ENCODE results near the gene NFE2L2. TPM values are rescaled to one million over a fixed set of nuclear protein-coding genes. Genes with fewer than 3 reads are reported as not detected.

Gene NFE2L2
- total and polyA plus RNA-seq, 2 donors (not counting 1 experiment from before 2014, with no cell fraction given), result 16.8 to 93.6 TPM

- Mint-ChIP-seq H3K4me1 (peaks cover 3% of the 10 kb centered on the region), H3K9me3 (ENCODE audit: insufficient read depth) (no peaks in the 10 kb centered on the region), H3K4me3 (no peak overlapping the region), H3K27me3 (no peaks in the 10 kb centered on the region), H3K27ac (no peak overlapping the region)
- WGBS (ENCODE audit: insufficient coverage), result no CpG with 5 or more reads among the region's 1 CpG
- Histone ChIP-seq H3K4me2 (replicated peaks; ENCODE audit: low read depth, low read length, poor library complexity, severe bottlenecking) (no peak overlapping the region), H3K27ac (ENCODE audit: low read length in 2 of 2) (no peak overlapping the region), H3K9ac (ENCODE audit: low read length) (no peak overlapping the region), H2AFZ (ENCODE audit: insufficient read depth, low read depth, low read length, poor library complexity, severe bottlenecking) (no peak overlapping the region), H4K20me1 (ENCODE audit: control insufficient read depth, insufficient read depth, low read length, poor library complexity, severe bottlenecking) (no peaks in the 10 kb centered on the region), H3K79me2 (ENCODE audit: control insufficient read depth, insufficient read depth, low read length) (peaks cover 7% of the 10 kb centered on the region), H3K9me3 (ENCODE audit: control extremely low read depth in 1 of 3, control insufficient read depth in 2 of 3, insufficient read depth in 1 of 3, low read length in 2 of 3) (no peaks in the 10 kb centered on the region), H3K36me3 (replicated peaks in 1 of 2; ENCODE audit: control extremely low read depth in 1 of 2, control insufficient read depth in 1 of 2, extremely low read depth in 1 of 2, insufficient read depth in 2 of 2, low read length in 1 of 2) (no peaks in the 10 kb centered on the region), H3K27me3 (replicated peaks in 1 of 4; ENCODE audit: control extremely low read depth in 1 of 4, control insufficient read depth in 3 of 4, insufficient read depth in 4 of 4, low read length in 3 of 4) (no peaks in the 10 kb centered on the region), H3K4me1 (ENCODE audit: control insufficient read depth in 2 of 2, insufficient read depth in 2 of 2, low read length in 2 of 2) (no peaks in the 10 kb centered on the region), H3K4me3 (ENCODE audit: control extremely low read depth in 1 of 5, extremely low read depth in 1 of 5, insufficient read depth in 1 of 5, low read depth in 2 of 5, low read length in 4 of 5) (no peak overlapping the region)
- DNase-seq (no peak), ATAC-seq (ENCODE audit: low read depth) (no peak)
- POLR2A ChIA-PET, result no interaction called here
- TF ChIP-seq CTCF (IDR thresholded peaks at IDR 0.05) (no peak), EZH2 (IDR thresholded peaks at IDR 0.05; ENCODE audit: borderline replicate concordance, insufficient read depth, low read depth, low read length, poor library complexity, severe bottlenecking) (no peak)
- intact Hi-C loops (cut with micrococcal nuclease), result no loop called here
- CTCF ChIA-PET, result interaction anchor here (0.7 to 4.2 kb wide), 5 partner anchors 8 to 58 kb away, joined by 3 to 15 read pairs (median 4); partner anchors contain the start of gene NFE2L2
Measured at GRCh38 chr2:177271981-177272666, 7.6 kb upstream of the NFE2L2 start.

GRCh38 chr2:177270531-177270930 is 6.0 kb upstream of the NFE2L2 start:
- Histone ChIP-seq H3K9ac (ENCODE audit: low read length) (no peak overlapping the region), H3K36me3 (replicated peaks in 1 of 2; ENCODE audit: control extremely low read depth in 1 of 2, control insufficient read depth in 1 of 2, extremely low read depth in 1 of 2, insufficient read depth in 2 of 2, low read length in 1 of 2) (no peaks in the 10 kb centered on the region), H3K9me3 (ENCODE audit: control extremely low read depth in 1 of 3, control insufficient read depth in 2 of 3, insufficient read depth in 1 of 3, low read length in 2 of 3) (no peaks in the 10 kb centered on the region), H3K79me2 (ENCODE audit: control insufficient read depth, insufficient read depth, low read length) (peaks cover 7% of the 10 kb centered on the region), H3K27ac (ENCODE audit: low read length in 2 of 2) (no peak overlapping the region), H2AFZ (ENCODE audit: insufficient read depth, low read depth, low read length, poor library complexity, severe bottlenecking) (no peak overlapping the region), H3K4me1 (ENCODE audit: control insufficient read depth in 2 of 2, insufficient read depth in 2 of 2, low read length in 2 of 2) (peaks cover 11% of the 10 kb centered on the region in 2 donors), H3K27me3 (replicated peaks in 1 of 4; ENCODE audit: control extremely low read depth in 1 of 4, control insufficient read depth in 3 of 4, insufficient read depth in 4 of 4, low read length in 3 of 4) (no peaks in the 10 kb centered on the region), H3K4me2 (replicated peaks; ENCODE audit: low read depth, low read length, poor library complexity, severe bottlenecking) (no peak overlapping the region), H3K4me3 (ENCODE audit: control extremely low read depth in 1 of 5, extremely low read depth in 1 of 5, insufficient read depth in 1 of 5, low read depth in 2 of 5, low read length in 4 of 5) (no peak overlapping the region), H4K20me1 (ENCODE audit: control insufficient read depth, insufficient read depth, low read length, poor library complexity, severe bottlenecking) (no peaks in the 10 kb centered on the region)
- ChIA-PET CTCF (no interaction called here), POLR2A (no interaction called here)
- Mint-ChIP-seq H3K27me3 (no peaks in the 10 kb centered on the region), H3K4me3 (no peak overlapping the region), H3K27ac (no peak overlapping the region), H3K4me1 (peaks cover 17% of the 10 kb centered on the region), H3K9me3 (ENCODE audit: insufficient read depth) (no peaks in the 10 kb centered on the region)
- intact Hi-C loops (cut with micrococcal nuclease), result no loop called here
- DNase-seq (no peak), ATAC-seq (ENCODE audit: low read depth) (no peak)
- TF ChIP-seq EZH2 (IDR thresholded peaks at IDR 0.05; ENCODE audit: borderline replicate concordance, insufficient read depth, low read depth, low read length, poor library complexity, severe bottlenecking) (no peak), CTCF (IDR thresholded peaks at IDR 0.05) (no peak)
- WGBS (ENCODE audit: insufficient coverage), result 67% methylated on average over 1 of the region's 4 CpGs
